ENCODE measurements around the gene ACIN1.

ACIN1 gene

GRCh38 chr14:23077962-23078361 lies 17.0 kb downstream of the ACIN1 start:
- no peak overlapping the region for H3K27ac ChIP-seq (ENCODE audit: low read length)
- H3K4me3 ChIP-seq (ENCODE audit: low read length in 2 of 2), result no peak overlapping the region
- H3K36me3 ChIP-seq (ENCODE audit: control insufficient read depth in 2 of 2, insufficient read depth in 2 of 2, low read length in 2 of 2), result peaks cover 64 to 71% of the 10 kb centered on the region in 2 donors
- H3K27me3 ChIP-seq (ENCODE audit: control insufficient read depth in 1 of 2, insufficient read depth in 2 of 2, low read length in 2 of 2), result no peaks in the 10 kb centered on the region
- no peaks in the 10 kb centered on the region for H3K9me3 ChIP-seq (ENCODE audit: control insufficient read depth in 2 of 2, low read length in 2 of 2)
- H3K4me1 ChIP-seq (ENCODE audit: control insufficient read depth, insufficient read depth, low read length), result peaks cover 7% of the 10 kb centered on the region
- no peak overlapping the region for H3K9ac ChIP-seq (ENCODE audit: low read length in 2 of 2)

DNA sequence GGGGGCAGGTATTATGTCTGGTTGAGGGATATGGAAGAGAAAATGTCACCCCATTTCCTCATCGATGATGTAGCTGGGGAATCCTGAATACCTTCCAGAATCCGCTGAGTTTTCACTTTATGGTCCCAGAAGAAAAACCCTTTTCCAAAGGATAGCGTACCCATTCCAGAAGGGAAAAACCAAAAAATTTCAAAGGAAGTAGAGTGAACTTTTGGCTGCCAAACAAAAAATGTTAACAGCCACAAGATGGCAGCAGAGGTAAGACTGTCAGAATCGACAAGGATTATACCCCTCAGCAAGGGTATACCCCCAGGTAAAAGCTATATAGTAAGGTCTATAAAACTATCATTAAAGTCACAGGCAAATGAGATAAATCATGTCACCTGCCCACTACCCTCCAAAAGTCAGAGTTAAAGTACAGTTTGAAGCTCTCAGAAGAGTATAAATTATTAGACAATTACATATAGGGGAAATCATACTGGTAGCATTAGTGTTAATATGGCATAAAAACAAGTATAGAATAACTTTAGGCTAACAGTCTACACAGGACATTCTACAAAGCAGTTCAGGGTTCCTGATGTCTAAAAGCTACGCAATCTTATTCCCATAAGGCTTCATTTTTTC lies 18.0 kb downstream of the ACIN1 start:
- no peak overlapping the region for H3K4me3 ChIP-seq (ENCODE audit: low read length in 2 of 2)
- H3K27ac ChIP-seq (ENCODE audit: low read length), result no peak overlapping the region
- no peak overlapping the region for H3K9ac ChIP-seq (ENCODE audit: low read length in 2 of 2)
- peaks cover 15% of the 10 kb centered on the region for H3K4me1 ChIP-seq (ENCODE audit: control insufficient read depth, insufficient read depth, low read length)
- no peaks in the 10 kb centered on the region for H3K27me3 ChIP-seq (ENCODE audit: control insufficient read depth in 1 of 2, insufficient read depth in 2 of 2, low read length in 2 of 2)
- H3K9me3 ChIP-seq (ENCODE audit: control insufficient read depth in 2 of 2, low read length in 2 of 2), result no peaks in the 10 kb centered on the region
- peaks cover 69 to 75% of the 10 kb centered on the region in 2 donors for H3K36me3 ChIP-seq (ENCODE audit: control insufficient read depth in 2 of 2, insufficient read depth in 2 of 2, low read length in 2 of 2)

DNA sequence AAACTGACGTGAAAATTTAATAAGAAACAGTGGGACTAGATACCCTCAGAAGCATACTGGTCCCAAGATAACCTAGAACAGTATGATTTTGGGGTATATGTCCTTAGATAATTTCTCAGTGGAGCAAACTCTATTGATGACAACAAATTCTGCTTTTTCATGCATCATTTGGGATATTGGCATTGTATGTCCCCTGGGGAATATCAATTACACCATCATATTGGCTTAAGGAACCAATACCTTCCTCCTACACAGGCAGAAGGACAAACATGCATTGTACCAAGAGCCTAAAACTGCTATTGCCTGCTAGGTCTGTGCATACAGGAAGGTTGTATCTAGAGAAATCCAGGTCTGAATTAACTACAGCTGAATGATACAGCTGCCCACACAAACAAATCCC lies 20.0 kb downstream of the ACIN1 start:
- H3K9ac ChIP-seq (ENCODE audit: low read length in 2 of 2), result no peak overlapping the region
- H3K4me3 ChIP-seq (ENCODE audit: low read length in 2 of 2), result no peak overlapping the region
- H3K27me3 ChIP-seq (ENCODE audit: control insufficient read depth in 1 of 2, insufficient read depth in 2 of 2, low read length in 2 of 2), result no peaks in the 10 kb centered on the region
- H3K36me3 ChIP-seq (ENCODE audit: control insufficient read depth in 2 of 2, insufficient read depth in 2 of 2, low read length in 2 of 2), result peaks cover 52 to 57% of the 10 kb centered on the region in 2 donors
- H3K4me1 ChIP-seq (ENCODE audit: control insufficient read depth, insufficient read depth, low read length), result peaks cover 27% of the 10 kb centered on the region
- H3K9me3 ChIP-seq (ENCODE audit: control insufficient read depth in 2 of 2, low read length in 2 of 2), result no peaks in the 10 kb centered on the region
- H3K27ac ChIP-seq (ENCODE audit: low read length), result no peak overlapping the region

- Histone ChIP-seq H3K9me3 (ENCODE audit: control insufficient read depth in 2 of 2, low read length in 2 of 2) (no peaks in the 10 kb centered on the region), H3K36me3 (ENCODE audit: control insufficient read depth in 2 of 2, insufficient read depth in 2 of 2, low read length in 2 of 2) (peaks cover 42 to 43% of the 10 kb centered on the region in 2 donors), H3K4me1 (ENCODE audit: control insufficient read depth, insufficient read depth, low read length) (peaks cover 33% of the 10 kb centered on the region), H3K4me3 (ENCODE audit: low read length in 2 of 2) (peak overlapping the region; percentile 86 to 92), H3K9ac (ENCODE audit: low read length in 2 of 2) (peak overlapping the region; percentile 72 to 90), H3K27me3 (ENCODE audit: control insufficient read depth in 1 of 2, insufficient read depth in 2 of 2, low read length in 2 of 2) (no peaks in the 10 kb centered on the region), H3K27ac (ENCODE audit: low read length) (peak overlapping the region; percentile 82)
These were observed 22.9 kb downstream of the ACIN1 start for GRCh38 chr14:23071921-23072539.

GRCh38 chr14:23071244-23071920 lies 23.6 kb downstream of the ACIN1 start:
- H3K9ac ChIP-seq (ENCODE audit: low read length in 2 of 2), result peak overlapping the region; percentile 86 to 90
- peaks cover 41% of the 10 kb centered on the region in 2 donors for H3K36me3 ChIP-seq (ENCODE audit: control insufficient read depth in 2 of 2, insufficient read depth in 2 of 2, low read length in 2 of 2)
- H3K4me3 ChIP-seq (ENCODE audit: low read length in 2 of 2), result peak overlapping the region; percentile 86 to 92
- peaks cover 33% of the 10 kb centered on the region for H3K4me1 ChIP-seq (ENCODE audit: control insufficient read depth, insufficient read depth, low read length)
- no peaks in the 10 kb centered on the region for H3K27me3 ChIP-seq (ENCODE audit: control insufficient read depth in 1 of 2, insufficient read depth in 2 of 2, low read length in 2 of 2)
- H3K9me3 ChIP-seq (ENCODE audit: control insufficient read depth in 2 of 2, low read length in 2 of 2), result no peaks in the 10 kb centered on the region
- peak overlapping the region; percentile 82 for H3K27ac ChIP-seq (ENCODE audit: low read length)

DNA sequence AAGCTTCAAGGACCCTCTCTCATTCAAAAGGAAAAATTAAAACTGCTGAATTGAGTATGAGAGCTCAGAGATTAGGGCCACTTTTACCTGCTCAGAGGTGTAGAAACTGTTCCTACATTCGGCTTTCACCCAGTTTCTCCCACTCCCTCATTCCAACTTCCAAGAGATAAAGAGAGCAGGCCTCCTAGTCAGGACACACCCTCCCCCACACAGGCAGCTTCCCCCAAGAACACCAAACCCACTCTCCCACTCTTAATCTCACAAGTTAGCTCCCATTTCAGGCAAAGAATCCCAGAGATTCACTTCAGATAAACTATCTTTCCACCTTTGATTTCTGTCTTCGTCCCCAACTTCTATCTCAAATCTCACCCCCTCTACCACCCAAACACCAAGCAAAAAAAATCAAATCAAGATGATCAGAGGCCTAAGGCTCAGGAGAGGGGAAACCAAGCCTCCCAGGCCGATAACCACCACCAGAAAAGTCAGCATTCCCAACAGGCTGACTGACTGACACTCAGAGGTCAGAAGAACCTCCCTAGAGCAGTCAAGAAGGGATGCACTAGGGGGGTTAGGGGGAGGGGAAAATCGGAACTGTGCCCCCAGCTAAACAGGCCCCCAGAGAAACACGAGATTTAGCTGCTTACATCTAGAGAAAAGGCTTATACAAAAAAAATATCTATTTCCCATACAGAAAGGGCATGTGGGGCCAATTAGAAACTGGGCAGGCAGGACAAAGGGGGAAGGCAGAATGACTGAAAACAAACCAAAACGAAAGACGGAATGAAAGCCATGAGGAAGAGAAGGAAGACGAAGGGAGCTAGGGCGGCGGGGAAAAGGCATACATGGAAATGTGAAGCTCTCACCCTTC lies 24.4 kb downstream of the ACIN1 start:
- peak overlapping the region; percentile 86 to 90 for H3K9ac ChIP-seq (ENCODE audit: low read length in 2 of 2)
- peaks cover 33% of the 10 kb centered on the region for H3K4me1 ChIP-seq (ENCODE audit: control insufficient read depth, insufficient read depth, low read length)
- H3K36me3 ChIP-seq (ENCODE audit: control insufficient read depth in 2 of 2, insufficient read depth in 2 of 2, low read length in 2 of 2), result peaks cover 42 to 43% of the 10 kb centered on the region in 2 donors
- H3K4me3 ChIP-seq (ENCODE audit: low read length in 2 of 2), result peak overlapping the region; percentile 86 to 92
- H3K27me3 ChIP-seq (ENCODE audit: control insufficient read depth in 1 of 2, insufficient read depth in 2 of 2, low read length in 2 of 2), result no peaks in the 10 kb centered on the region
- H3K9me3 ChIP-seq (ENCODE audit: control insufficient read depth in 2 of 2, low read length in 2 of 2), result no peaks in the 10 kb centered on the region
- H3K27ac ChIP-seq (ENCODE audit: low read length), result peak overlapping the region; percentile 82

DNA sequence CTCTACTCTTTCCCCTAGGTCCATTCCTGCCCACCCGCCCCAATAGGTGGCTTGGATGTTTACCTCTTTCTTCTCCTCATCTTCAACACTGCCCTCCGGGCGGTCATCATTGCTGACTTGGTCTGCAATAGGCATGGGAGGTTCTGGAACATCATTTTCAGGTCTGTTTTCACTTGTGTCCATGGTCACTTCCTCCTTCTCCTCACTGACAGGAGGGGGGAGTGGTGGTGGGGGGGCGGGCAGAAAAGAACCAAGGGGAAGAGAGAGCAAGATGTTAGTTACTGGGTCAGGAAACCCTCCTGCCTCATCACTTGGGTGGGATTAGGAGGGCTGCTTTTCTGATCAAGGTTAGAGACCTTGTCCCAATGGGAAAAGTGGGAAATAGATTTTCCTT lies 25.5 kb downstream of the ACIN1 start:
- H3K4me1 ChIP-seq (ENCODE audit: control insufficient read depth, insufficient read depth, low read length), result peaks cover 33% of the 10 kb centered on the region
- H3K9ac ChIP-seq (ENCODE audit: low read length in 2 of 2), result no peak overlapping the region
- H3K36me3 ChIP-seq (ENCODE audit: control insufficient read depth in 2 of 2, insufficient read depth in 2 of 2, low read length in 2 of 2), result peaks cover 37 to 42% of the 10 kb centered on the region in 2 donors
- H3K27me3 ChIP-seq (ENCODE audit: control insufficient read depth in 1 of 2, insufficient read depth in 2 of 2, low read length in 2 of 2), result no peaks in the 10 kb centered on the region
- no peak overlapping the region for H3K4me3 ChIP-seq (ENCODE audit: low read length in 2 of 2)
- H3K27ac ChIP-seq (ENCODE audit: low read length), result no peak overlapping the region
- H3K9me3 ChIP-seq (ENCODE audit: control insufficient read depth in 2 of 2, low read length in 2 of 2), result no peaks in the 10 kb centered on the region

DNA sequence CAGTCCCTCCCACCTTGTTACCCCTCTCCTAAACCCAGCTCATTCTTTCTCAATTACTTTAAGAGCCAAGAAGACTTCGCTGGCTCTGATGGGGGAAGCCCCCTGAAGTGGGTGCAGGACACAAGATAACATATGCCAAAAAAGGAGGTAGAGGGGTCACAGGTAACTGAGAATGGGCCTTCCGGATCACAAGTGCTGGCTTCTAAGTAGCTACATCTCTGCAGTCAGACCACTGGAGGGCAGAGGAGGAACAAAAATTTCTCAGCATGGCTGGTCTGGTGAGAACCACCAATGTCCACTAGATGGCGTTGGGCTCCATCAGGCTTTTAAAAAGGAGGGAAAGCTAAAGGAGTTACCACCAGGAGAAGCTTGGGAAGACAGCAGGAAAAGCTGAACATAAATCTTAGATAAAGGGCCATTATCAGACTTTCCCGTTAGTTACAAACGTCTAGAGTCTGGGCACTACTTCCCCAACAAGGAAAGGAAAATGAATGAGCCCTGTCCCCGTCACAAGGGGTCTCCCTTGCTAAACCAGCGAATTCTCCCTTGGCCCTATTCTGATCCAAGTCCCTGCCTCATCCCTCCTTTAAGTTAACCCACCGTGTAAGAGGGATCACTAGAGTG lies 26.0 kb downstream of the ACIN1 start:
- peaks cover 42 to 47% of the 10 kb centered on the region in 2 donors for H3K36me3 ChIP-seq (ENCODE audit: control insufficient read depth in 2 of 2, insufficient read depth in 2 of 2, low read length in 2 of 2)
- H3K4me1 ChIP-seq (ENCODE audit: control insufficient read depth, insufficient read depth, low read length), result peaks cover 33% of the 10 kb centered on the region

GRCh38 chr14:23067847-23068788 lies 26.8 kb downstream of the ACIN1 start:
- no peaks in the 10 kb centered on the region for H3K9me3 ChIP-seq (ENCODE audit: control insufficient read depth in 2 of 2, low read length in 2 of 2)
- peak overlapping the region; percentile 49 for H3K27ac ChIP-seq (ENCODE audit: low read length)
- H3K9ac ChIP-seq (ENCODE audit: low read length in 2 of 2), result peak overlapping the region in 1 of 2 donors; percentile 21
- H3K4me1 ChIP-seq (ENCODE audit: control insufficient read depth, insufficient read depth, low read length), result peaks cover 33% of the 10 kb centered on the region
- no peaks in the 10 kb centered on the region for H3K27me3 ChIP-seq (ENCODE audit: control insufficient read depth in 1 of 2, insufficient read depth in 2 of 2, low read length in 2 of 2)
- H3K36me3 ChIP-seq (ENCODE audit: control insufficient read depth in 2 of 2, insufficient read depth in 2 of 2, low read length in 2 of 2), result peaks cover 48 to 53% of the 10 kb centered on the region in 2 donors
- H3K4me3 ChIP-seq (ENCODE audit: low read length in 2 of 2), result no peak overlapping the region

More for the DNA sequence above, 26.0 kb downstream of the ACIN1 start:
- peak overlapping the region in 1 of 2 donors; percentile 21 for H3K9ac ChIP-seq (ENCODE audit: low read length in 2 of 2)
- no peak overlapping the region for H3K27ac ChIP-seq (ENCODE audit: low read length)
- H3K9me3 ChIP-seq (ENCODE audit: control insufficient read depth in 2 of 2, low read length in 2 of 2), result no peaks in the 10 kb centered on the region
- no peak overlapping the region for H3K4me3 ChIP-seq (ENCODE audit: low read length in 2 of 2)
- no peaks in the 10 kb centered on the region for H3K27me3 ChIP-seq (ENCODE audit: control insufficient read depth in 1 of 2, insufficient read depth in 2 of 2, low read length in 2 of 2)

Measured in stomach smooth muscle (tissue), 2 donors.